ENCODE results near the gene PANX1.

PANX1 gene

DNA sequence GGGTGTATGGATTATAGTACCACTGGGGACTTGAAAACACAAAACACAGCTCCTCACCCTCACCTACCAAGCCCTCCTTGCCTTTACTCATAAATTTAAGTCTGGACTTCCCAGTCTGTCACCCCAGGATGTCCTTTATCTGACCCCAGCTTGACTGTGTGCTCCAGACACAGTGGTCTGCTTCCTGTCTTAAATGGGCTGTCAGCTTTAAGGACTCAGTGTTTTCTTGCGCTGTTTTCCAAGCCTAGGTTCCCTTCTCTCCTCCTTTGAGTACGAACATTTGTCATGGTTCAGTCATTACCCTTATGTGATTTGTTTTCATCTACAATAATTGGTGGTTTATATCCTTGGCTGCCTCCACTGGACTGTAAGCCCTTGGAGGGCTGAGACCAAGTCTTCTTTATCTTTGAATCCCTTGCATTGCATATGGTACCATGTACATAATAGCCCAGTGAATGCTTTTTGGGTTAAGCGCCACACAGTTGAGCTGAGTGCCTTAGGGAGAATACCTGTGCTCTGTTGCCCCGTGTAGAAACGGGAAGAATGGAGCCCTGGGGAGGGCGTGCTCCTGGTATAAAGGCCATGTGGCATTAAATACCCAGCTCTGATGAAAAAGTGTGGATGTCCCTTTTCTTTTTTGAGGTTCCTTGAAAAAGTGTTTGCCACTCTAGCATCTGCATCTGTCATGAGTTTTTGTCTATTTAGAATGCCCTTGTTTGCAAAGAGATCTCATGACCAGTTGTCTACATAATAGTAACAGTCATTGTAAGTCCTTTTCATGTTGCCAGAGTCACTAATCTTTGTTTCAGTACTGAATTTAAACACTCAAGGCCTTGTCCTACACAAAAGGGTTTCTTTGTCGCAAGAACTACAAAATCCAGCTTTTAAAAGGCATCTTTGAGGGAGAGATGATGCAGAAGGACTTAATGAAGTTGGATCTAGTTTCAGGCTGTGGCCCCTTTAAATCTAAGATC is 14.0 kb downstream of the PANX1 start:
- no peak overlapping the region for H3K4me3 ChIP-seq (ENCODE audit: low read depth, low read length)
- DNase-seq (ENCODE audit: low read depth): no peak
- TF ChIP-seq CTCF (IDR thresholded peaks at IDR 0.05; ENCODE audit: control insufficient read depth, extremely low read depth, insufficient read depth): no peak

GRCh38 chr11:94144216-94144615 is 15.6 kb downstream of the PANX1 start:
- DNase-seq (ENCODE audit: low read depth): no peak
- no peak overlapping the region for H3K4me3 ChIP-seq (ENCODE audit: low read depth, low read length)
- TF ChIP-seq CTCF (IDR thresholded peaks at IDR 0.05; ENCODE audit: control insufficient read depth, extremely low read depth, insufficient read depth): no peak

DNA sequence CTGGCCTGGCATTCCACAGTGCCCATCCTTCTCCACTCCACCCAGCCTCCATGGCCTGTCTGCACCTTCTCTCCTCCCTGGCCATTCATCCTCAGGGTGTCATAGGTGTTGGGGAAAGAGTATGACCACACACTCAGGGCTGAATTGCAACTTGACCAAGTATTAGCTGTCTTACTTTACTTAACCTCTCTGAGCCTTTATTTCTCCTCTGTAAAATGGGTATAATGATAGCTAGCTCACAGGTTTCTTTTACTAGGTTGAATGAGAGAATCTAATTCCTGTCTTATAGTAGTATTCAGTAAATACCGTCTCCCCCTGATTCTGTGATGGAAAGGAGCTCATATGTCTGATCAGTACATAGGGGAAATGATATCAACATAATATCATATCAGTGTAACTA is 16.0 kb downstream of the PANX1 start:
- H3K4me3 ChIP-seq (ENCODE audit: low read depth, low read length): no peak overlapping the region
- TF ChIP-seq CTCF (IDR thresholded peaks at IDR 0.05; ENCODE audit: control insufficient read depth, extremely low read depth, insufficient read depth): no peak

GRCh38 chr11:94145431-94145830 is 16.8 kb downstream of the PANX1 start:
- no peak for DNase-seq (ENCODE audit: low read depth)
- TF ChIP-seq CTCF (IDR thresholded peaks at IDR 0.05; ENCODE audit: control insufficient read depth, extremely low read depth, insufficient read depth): no peak
- H3K4me3 ChIP-seq (ENCODE audit: low read depth, low read length): no peak overlapping the region

More for the DNA sequence above, 16.0 kb downstream of the PANX1 start:
- no peak for DNase-seq (ENCODE audit: low read depth)

DNA sequence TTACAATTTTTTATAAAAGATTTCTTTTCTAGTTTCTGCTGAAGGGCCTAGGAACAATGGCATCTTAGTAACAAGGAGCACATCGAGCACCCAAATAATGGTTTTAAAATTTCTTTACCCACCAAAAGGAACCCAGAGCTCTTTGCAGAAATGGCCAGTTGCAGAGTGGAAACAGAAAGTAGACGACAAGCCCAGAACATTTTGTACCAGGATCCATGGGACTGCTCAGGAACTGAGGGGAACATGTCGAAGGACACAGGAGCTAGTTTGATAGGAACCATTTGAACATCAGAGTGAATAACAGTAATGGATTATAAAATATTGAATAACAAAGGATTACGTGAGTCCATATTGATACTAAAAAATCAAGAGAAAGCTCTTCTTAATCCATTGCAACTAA is 17.3 kb downstream of the PANX1 start:
- TF ChIP-seq CTCF (IDR thresholded peaks at IDR 0.05; ENCODE audit: control insufficient read depth, extremely low read depth, insufficient read depth): no peak
- DNase-seq (ENCODE audit: low read depth): no peak
- H3K4me3 ChIP-seq (ENCODE audit: low read depth, low read length): no peak overlapping the region

- H3K4me3 ChIP-seq (ENCODE audit: low read depth, low read length): no peak overlapping the region
- no peak for TF ChIP-seq CTCF (IDR thresholded peaks at IDR 0.05; ENCODE audit: control insufficient read depth, extremely low read depth, insufficient read depth)
- DNase-seq (ENCODE audit: low read depth): no peak
Observed at GRCh38 chr11:94147433-94147845, 18.8 kb downstream of the PANX1 start.
